ENCODE data around the gene CYP46A1.

GRCh38 chr14:99775351-99775750 is 91.3 kb downstream of the CYP46A1 start:
- no peak for TF ChIP-seq POLR2AphosphoS5 (IDR thresholded peaks at IDR 0.05; ENCODE audit: low read depth, low read length)
- TF ChIP-seq POLR2A (IDR thresholded peaks at IDR 0.05; ENCODE audit: low read depth, low read length), result no peak
- no peak for TF ChIP-seq POU2F2 (IDR thresholded peaks at IDR 0.05; ENCODE audit: low read depth, low read length)
